Measurements from ENCODE around the gene WIPF2. TPM values are rescaled to one million over a fixed set of nuclear protein-coding genes. Genes with fewer than 3 reads are reported as not detected.

Gene WIPF2
- total RNA-seq, 2 donors from 2014 or later, result 5.0 to 8.5 TPM

DNA sequence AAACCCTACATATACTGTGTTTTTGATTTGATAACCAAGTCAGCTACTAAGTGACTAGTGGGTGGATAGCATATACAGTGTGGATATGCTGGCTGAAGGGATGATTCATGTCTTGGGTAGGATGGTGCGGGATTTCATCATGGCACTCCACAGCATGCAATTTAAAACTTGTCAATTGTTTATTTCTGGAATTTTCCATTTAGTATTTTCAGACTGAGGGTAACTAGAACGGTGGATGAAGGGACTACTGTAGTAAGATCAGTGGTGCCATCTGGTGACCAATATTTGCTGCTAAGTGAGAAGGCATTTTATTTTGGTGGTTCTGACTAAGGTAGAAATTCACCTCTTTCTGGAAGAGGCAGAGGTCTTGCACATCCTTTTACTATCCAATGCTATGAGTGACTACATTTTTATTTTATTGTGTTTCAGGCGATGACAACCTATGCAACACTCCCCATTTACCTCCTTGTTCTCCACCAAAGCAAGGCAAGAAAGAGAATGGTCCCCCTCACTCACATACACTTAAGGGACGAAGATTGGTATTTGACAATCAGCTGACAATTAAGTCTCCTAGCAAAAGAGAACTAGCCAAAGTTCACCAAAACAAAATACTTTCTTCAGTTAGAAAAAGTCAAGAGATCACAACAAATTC lies 71.7 kb downstream of the WIPF2 start:
- Histone ChIP-seq H3K9me3 (no peaks in the 10 kb centered on the region), H3K4me3 (no peak overlapping the region), H3K4me1 (peaks cover 0 to 42% of the 10 kb centered on the region in 2 donors), H3K27me3 (no peaks in the 10 kb centered on the region), H3K27ac (no peak overlapping the region), H3K36me3 (no peaks in the 10 kb centered on the region)
- DNase-seq (ENCODE audit: low spot score), result no peak
- TF ChIP-seq, protein P1, sequence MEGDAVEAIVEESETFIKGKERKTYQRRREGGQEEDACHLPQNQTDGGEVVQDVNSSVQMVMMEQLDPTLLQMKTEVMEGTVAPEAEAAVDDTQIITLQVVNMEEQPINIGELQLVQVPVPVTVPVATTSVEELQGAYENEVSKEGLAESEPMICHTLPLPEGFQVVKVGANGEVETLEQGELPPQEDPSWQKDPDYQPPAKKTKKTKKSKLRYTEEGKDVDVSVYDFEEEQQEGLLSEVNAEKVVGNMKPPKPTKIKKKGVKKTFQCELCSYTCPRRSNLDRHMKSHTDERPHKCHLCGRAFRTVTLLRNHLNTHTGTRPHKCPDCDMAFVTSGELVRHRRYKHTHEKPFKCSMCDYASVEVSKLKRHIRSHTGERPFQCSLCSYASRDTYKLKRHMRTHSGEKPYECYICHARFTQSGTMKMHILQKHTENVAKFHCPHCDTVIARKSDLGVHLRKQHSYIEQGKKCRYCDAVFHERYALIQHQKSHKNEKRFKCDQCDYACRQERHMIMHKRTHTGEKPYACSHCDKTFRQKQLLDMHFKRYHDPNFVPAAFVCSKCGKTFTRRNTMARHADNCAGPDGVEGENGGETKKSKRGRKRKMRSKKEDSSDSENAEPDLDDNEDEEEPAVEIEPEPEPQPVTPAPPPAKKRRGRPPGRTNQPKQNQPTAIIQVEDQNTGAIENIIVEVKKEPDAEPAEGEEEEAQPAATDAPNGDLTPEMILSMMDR (IDR thresholded peaks at IDR 0.05), result peak; percentile 30 to 65

DNA sequence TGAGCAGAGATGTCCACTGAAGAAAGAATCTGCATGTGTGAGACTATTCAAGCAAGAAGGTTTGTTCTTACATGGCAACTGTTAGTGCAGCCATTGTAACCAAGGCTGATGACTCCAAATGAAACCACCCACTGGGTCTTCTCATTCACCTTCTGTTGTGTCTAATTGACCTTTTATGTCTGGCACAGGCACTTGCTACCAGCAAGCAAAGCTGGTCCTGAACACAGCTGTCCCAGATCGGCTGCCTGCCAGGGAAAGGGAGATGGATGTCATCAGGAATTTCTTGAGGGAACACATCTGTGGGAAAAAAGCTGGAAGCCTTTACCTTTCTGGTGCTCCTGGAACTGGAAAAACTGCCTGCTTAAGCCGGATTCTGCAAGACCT lies 72.2 kb downstream of the WIPF2 start:
- Histone ChIP-seq H3K36me3 (no peaks in the 10 kb centered on the region), H3K27ac (no peak overlapping the region), H3K4me3 (no peak overlapping the region), H3K27me3 (no peaks in the 10 kb centered on the region), H3K4me1 (peaks cover 0 to 42% of the 10 kb centered on the region in 2 donors), H3K9me3 (no peaks in the 10 kb centered on the region)
- no peak for DNase-seq (ENCODE audit: low spot score)
- TF ChIP-seq, protein P1 (IDR thresholded peaks at IDR 0.05), result no peak

DNA sequence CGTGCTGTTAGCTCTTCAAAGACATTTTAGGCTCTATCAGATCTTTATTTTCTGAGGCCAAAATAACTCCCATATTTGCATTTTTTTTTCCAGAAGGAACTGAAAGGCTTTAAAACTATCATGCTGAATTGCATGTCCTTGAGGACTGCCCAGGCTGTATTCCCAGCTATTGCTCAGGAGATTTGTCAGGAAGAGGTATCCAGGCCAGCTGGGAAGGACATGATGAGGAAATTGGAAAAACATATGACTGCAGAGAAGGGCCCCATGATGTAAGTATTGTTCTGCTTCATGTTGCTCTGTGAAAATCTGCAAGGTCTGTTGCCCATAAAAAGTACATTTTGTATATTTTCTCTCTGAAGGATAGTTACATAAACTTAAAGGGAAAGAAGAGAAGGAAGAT lies 74.3 kb downstream of the WIPF2 start:
- no peak overlapping the region for H3K4me3 ChIP-seq
- no peak for DNase-seq (ENCODE audit: low spot score)
- H3K27ac ChIP-seq, result peak overlapping the region; percentile 40 to 66
- TF ChIP-seq, protein P1 (IDR thresholded peaks at IDR 0.05), result no peak
- H3K27me3 ChIP-seq, result no peaks in the 10 kb centered on the region
- peaks cover 0 to 33% of the 10 kb centered on the region in 2 donors for H3K4me1 ChIP-seq
- no peaks in the 10 kb centered on the region for H3K9me3 ChIP-seq
- no peaks in the 10 kb centered on the region for H3K36me3 ChIP-seq

DNA sequence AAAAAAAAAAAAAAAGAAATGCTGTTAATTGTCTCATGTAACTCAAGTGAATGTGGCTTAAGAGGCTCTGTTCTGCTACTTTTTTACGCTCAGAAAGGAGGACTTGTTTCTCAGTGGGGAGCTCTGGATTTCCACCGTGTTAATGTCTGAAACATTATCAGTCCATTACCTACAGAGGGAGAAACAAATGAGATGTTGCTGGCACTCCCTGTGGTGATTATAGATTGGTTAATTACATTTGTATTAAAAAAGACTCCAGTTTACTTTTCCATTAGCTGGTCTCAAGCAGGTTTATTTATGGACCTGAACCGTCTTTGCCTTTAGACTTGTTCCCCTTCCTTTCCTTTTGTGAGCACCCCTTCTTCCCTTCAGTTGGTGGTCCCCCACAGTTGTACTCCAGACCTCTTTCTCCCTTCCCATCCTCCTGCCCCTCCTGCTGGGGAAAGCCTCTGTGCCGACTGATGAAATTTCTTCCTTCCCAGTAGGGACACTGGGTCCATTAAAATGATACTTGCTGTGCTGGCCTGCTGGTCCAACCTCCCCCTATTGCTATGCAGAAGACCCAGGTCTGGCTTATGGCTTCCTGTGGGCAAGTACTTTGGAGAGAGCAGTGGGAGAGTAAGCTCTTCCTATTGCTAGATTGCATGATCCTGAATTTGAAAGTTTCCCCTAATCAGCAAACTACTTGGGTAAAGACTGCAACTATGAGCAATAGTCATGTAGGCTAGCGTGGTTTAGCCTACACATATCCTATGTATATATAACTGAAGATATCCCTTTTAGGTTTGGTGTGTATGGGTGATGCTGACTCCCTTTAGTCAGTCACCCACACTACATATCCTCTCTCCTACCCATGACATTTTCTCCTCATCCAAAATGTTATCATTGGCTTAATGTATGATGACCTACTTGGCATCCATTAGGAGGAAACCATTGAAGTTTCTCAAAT lies 76.7 kb downstream of the WIPF2 start:
- Histone ChIP-seq H3K4me3 (no peak overlapping the region), H3K9me3 (no peaks in the 10 kb centered on the region), H3K27ac (peak overlapping the region in 1 of 2 donors; percentile 6), H3K36me3 (no peaks in the 10 kb centered on the region), H3K4me1 (peaks cover 0 to 40% of the 10 kb centered on the region in 2 donors), H3K27me3 (no peaks in the 10 kb centered on the region)
- no peak for DNase-seq (ENCODE audit: low spot score)
- TF ChIP-seq, protein P1 (IDR thresholded peaks at IDR 0.05), result no peak

DNA sequence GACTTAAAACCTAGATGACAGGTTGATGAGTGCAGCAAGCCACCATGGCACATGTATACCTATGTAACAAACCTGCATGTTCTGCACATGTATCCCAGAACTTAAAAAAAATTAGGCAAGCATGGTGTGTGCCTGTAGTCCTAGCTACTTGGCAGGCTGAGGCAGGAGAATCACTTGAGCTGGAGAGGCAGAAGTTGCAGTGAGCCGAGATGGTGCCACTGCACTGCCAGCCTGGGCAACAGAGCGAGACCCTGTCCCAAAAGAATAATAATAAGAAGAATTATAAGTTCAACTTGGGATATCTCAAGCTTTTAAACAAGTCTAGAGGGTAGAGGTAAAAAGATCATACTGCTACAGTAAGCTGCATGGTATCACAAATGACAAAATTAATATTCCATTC lies 78.4 kb downstream of the WIPF2 start:
- Histone ChIP-seq H3K4me3 (no peak overlapping the region), H3K27ac (no peak overlapping the region), H3K27me3 (no peaks in the 10 kb centered on the region), H3K4me1 (peaks cover 0 to 33% of the 10 kb centered on the region in 2 donors), H3K36me3 (no peaks in the 10 kb centered on the region), H3K9me3 (no peaks in the 10 kb centered on the region)
- no peak for DNase-seq (ENCODE audit: low spot score)
- TF ChIP-seq, protein P1 (IDR thresholded peaks at IDR 0.05), result no peak
